HFF-Myc (cell line): Measurements from ENCODE around the gene ATP5PB.

ENCODE experiments used
- DNase-seq: peaks from one replicate; pipeline ENCODE4 v3.0.0-alpha.2; 2011; ENCODE audit warnings: low read depth; ENCODE audit errors: extremely low read depth
- H3K4me3 ChIP-seq: replicated peaks from 2 replicates; pipeline ENCODE4 v1.5.1; 2011; ENCODE audit warnings: low read depth, mild to moderate bottlenecking, control low read depth, low read length
- CTCF ChIP-seq: IDR thresholded peaks from 2 replicates; pipeline ENCODE4 v1.5.1; 2012; ENCODE audit warnings: mild to moderate bottlenecking, low read depth, low read length, control low read depth; ENCODE audit errors: missing control alignments

The ATP5PB gene

GRCh38 chr1:111507411-111508201, 58.3 kb downstream of the ATP5PB start:
- no peak for TF ChIP-seq CTCF
- peak overlapping the region; percentile 14 for H3K4me3 ChIP-seq
- DNase-seq = peak; percentile 26

- H3K4me3 ChIP-seq = no peak overlapping the region
- DNase-seq = no peak
- TF ChIP-seq CTCF = no peak
Observed at GRCh38 chr1:111509997-111510375, 60.7 kb downstream of the ATP5PB start.

GRCh38 chr1:111511370-111511769, 62.1 kb downstream of the ATP5PB start:
- no peak for DNase-seq
- no peak for TF ChIP-seq CTCF

More at GRCh38 chr1:111511370-111511769, 62.1 kb downstream of the ATP5PB start:
- no peak overlapping the region for H3K4me3 ChIP-seq
